Neural progenitor cell (in vitro differentiated cells): ENCODE results near the gene SEMA3C. TPM values are rescaled to one million over a fixed set of nuclear protein-coding genes. Genes with fewer than 3 reads are reported as not detected.

Experiments used
- DNase-seq: peaks from one replicate; pipeline ENCODE4 v3.0.0-alpha.2; 2016; ENCODE audit warnings: low spot score
- H2AFZ ChIP-seq: fragments of 200-600 bp; sonication (generic); replicated peaks from 2 replicates; pipeline ENCODE4 v1.6.1; 2016; ENCODE audit warnings: antibody characterized with exemption
- H3F3A ChIP-seq: fragments of 200-600 bp; sonication (generic); 2 replicates; pipeline ENCODE4 v1.6.1; 2016; ENCODE audit warnings: antibody characterized with exemption, low read depth
- H3K27ac ChIP-seq: fragments of 200-600 bp; sonication (generic); 2 replicates; pipeline ENCODE4 v1.5.1; 2016; ENCODE audit warnings: mild to moderate bottlenecking
- H3K27me3 ChIP-seq: fragments of 200-600 bp; sonication (generic); 2 replicates; pipeline ENCODE4 v1.6.1; 2016; ENCODE audit warnings: mild to moderate bottlenecking, moderate library complexity
- H3K36me3 ChIP-seq: fragments of 200-600 bp; sonication (generic); 2 replicates; pipeline ENCODE4 v1.5.1; 2016
- H3K4me1 ChIP-seq: fragments of 200-600 bp; sonication (generic); 2 replicates; pipeline ENCODE4 v1.6.1; 2016; ENCODE audit warnings: mixed run types
- H3K4me2 ChIP-seq: fragments of 200-600 bp; sonication (generic); 2 replicates; pipeline ENCODE4 v1.6.1; 2016
- H3K4me3 ChIP-seq: fragments of 200-600 bp; sonication (generic); 2 replicates; pipeline ENCODE4 v1.5.1; 2016
- H3K79me2 ChIP-seq: fragments of 200-600 bp; sonication (generic); 2 replicates; pipeline ENCODE4 v1.6.1; 2016; ENCODE audit warnings: low read depth
- H3K9ac ChIP-seq: fragments of 200-600 bp; sonication (generic); 2 replicates; pipeline ENCODE4 v1.6.1; 2016
- H3K9me3 ChIP-seq: fragments of 200-600 bp; sonication (generic); 2 replicates; pipeline ENCODE4 v1.5.1; 2016; ENCODE audit warnings: low read depth
- H4K20me1 ChIP-seq: fragments of 200-600 bp; sonication (generic); 2 replicates; pipeline ENCODE4 v1.6.1; 2016; ENCODE audit warnings: low read depth
- H3K27ac Mint-ChIP-seq: 3 replicates; pipeline ENCODE4 v1.8.0; 2021; ENCODE audit warnings: mixed read lengths
- H3K27me3 Mint-ChIP-seq: 2 replicates; pipeline ENCODE4 v1.8.0; 2022; ENCODE audit warnings: low read depth, mild to moderate bottlenecking, inconsistent platforms, moderate library complexity, mixed read lengths; ENCODE audit not compliant: insufficient read depth
- H3K36me3 Mint-ChIP-seq: 3 replicates; pipeline ENCODE4 v1.8.0; 2021; ENCODE audit warnings: mixed read lengths
- H3K4me1 Mint-ChIP-seq: 3 replicates; pipeline ENCODE4 v1.8.0; 2021; ENCODE audit warnings: mixed read lengths
- H3K4me3 Mint-ChIP-seq: 3 replicates; pipeline ENCODE4 v1.8.0; 2021; ENCODE audit warnings: mild to moderate bottlenecking, moderate library complexity, mixed read lengths
- H3K9me3 Mint-ChIP-seq: 3 replicates; pipeline ENCODE4 v1.8.0; 2020; ENCODE audit warnings: mixed read lengths
- CTCF ChIP-seq: fragments of 200-600 bp; sonication (generic); IDR thresholded peaks from 2 replicates; pipeline ENCODE4 v1.5.1; 2017; ENCODE audit warnings: antibody characterized with exemption, mild to moderate bottlenecking
- EZH2 ChIP-seq: fragments of 200-600 bp; sonication (generic); IDR thresholded peaks from 2 replicates; pipeline ENCODE4 v1.6.1; 2017; ENCODE audit warnings: antibody characterized with exemption, mild to moderate bottlenecking, moderate library complexity
- EZH2phosphoT487 ChIP-seq: fragments of 200-600 bp; sonication (generic); IDR thresholded peaks from 2 replicates; pipeline ENCODE4 v1.6.1; 2017; ENCODE audit warnings: antibody characterized with exemption
- total RNA-seq: library from RNA; depleted of rRNA; stranded (reverse); fragments of >200 nt; gene quantifications from 2 replicates; pipeline ENCODE4 v1.2.3, GENCODE V29; 2015; ENCODE audit warnings: low replicate concordance

Gene SEMA3C
- total RNA-seq, 1 donor from 2014 or later, result 0.54 TPM

GRCh38 chr7:80954191-80954590 lies 35.3 kb upstream of the SEMA3C start:
- no peaks in the 10 kb centered on the region for H3K36me3 Mint-ChIP-seq
- H3K27me3 ChIP-seq, result no peaks in the 10 kb centered on the region
- H3K4me1 ChIP-seq, result no peaks in the 10 kb centered on the region

GRCh38 chr7:80950550-80950967 lies 31.7 kb upstream of the SEMA3C start:
- Mint-ChIP-seq H3K27me3 (no peaks in the 10 kb centered on the region), H3K9me3 (no peaks in the 10 kb centered on the region), H3K27ac (no peak overlapping the region), H3K4me3 (no peak overlapping the region), H3K36me3 (no peaks in the 10 kb centered on the region), H3K4me1 (no peaks in the 10 kb centered on the region)
- no peak overlapping the region for H2AFZ ChIP-seq
- H3K27ac ChIP-seq, result no peak overlapping the region
- no peaks in the 10 kb centered on the region for H3K27me3 ChIP-seq
- H3K79me2 ChIP-seq, result no peaks in the 10 kb centered on the region
- no peak overlapping the region for H3K4me2 ChIP-seq
- H4K20me1 ChIP-seq, result no peaks in the 10 kb centered on the region
- no peaks in the 10 kb centered on the region for H3F3A ChIP-seq
- no peak overlapping the region for H3K4me3 ChIP-seq
- TF ChIP-seq EZH2, result no peak
- TF ChIP-seq CTCF, result no peak
- no peak for TF ChIP-seq EZH2phosphoT487
- no peak for DNase-seq
- no peaks in the 10 kb centered on the region for H3K9me3 ChIP-seq
- no peaks in the 10 kb centered on the region for H3K4me1 ChIP-seq
- H3K36me3 ChIP-seq, result no peaks in the 10 kb centered on the region
- no peak overlapping the region for H3K9ac ChIP-seq

More at GRCh38 chr7:80954191-80954590, 35.3 kb upstream of the SEMA3C start:
- Histone ChIP-seq H3K27ac (no peak overlapping the region), H3K4me2 (no peak overlapping the region), H4K20me1 (no peaks in the 10 kb centered on the region), H3K9me3 (no peaks in the 10 kb centered on the region), H3K36me3 (no peaks in the 10 kb centered on the region), H3K79me2 (no peaks in the 10 kb centered on the region), H3F3A (no peaks in the 10 kb centered on the region), H2AFZ (no peak overlapping the region), H3K9ac (no peak overlapping the region), H3K4me3 (no peak overlapping the region)
- TF ChIP-seq EZH2phosphoT487 (no peak), EZH2 (no peak), CTCF (no peak)
- Mint-ChIP-seq H3K27ac (no peak overlapping the region), H3K9me3 (peaks cover 2% of the 10 kb centered on the region), H3K4me3 (no peak overlapping the region), H3K4me1 (no peaks in the 10 kb centered on the region), H3K27me3 (peaks cover 2% of the 10 kb centered on the region)
- no peak for DNase-seq

GRCh38 chr7:80949449-80949848 lies 30.6 kb upstream of the SEMA3C start:
- H3K27me3 ChIP-seq, result no peaks in the 10 kb centered on the region
- no peaks in the 10 kb centered on the region for H3K27me3 Mint-ChIP-seq
- no peaks in the 10 kb centered on the region for H3K9me3 ChIP-seq
- H3K4me3 Mint-ChIP-seq, result no peak overlapping the region
- H3K27ac Mint-ChIP-seq, result no peak overlapping the region
- H3K27ac ChIP-seq, result no peak overlapping the region
- H3K4me2 ChIP-seq, result no peak overlapping the region
- H3K36me3 Mint-ChIP-seq, result no peaks in the 10 kb centered on the region
- H2AFZ ChIP-seq, result no peak overlapping the region
- no peak for DNase-seq
- no peaks in the 10 kb centered on the region for H3K36me3 ChIP-seq
- no peaks in the 10 kb centered on the region for H4K20me1 ChIP-seq
- no peak overlapping the region for H3K9ac ChIP-seq
- no peaks in the 10 kb centered on the region for H3F3A ChIP-seq
- no peak overlapping the region for H3K4me3 ChIP-seq
- no peaks in the 10 kb centered on the region for H3K4me1 ChIP-seq
- TF ChIP-seq EZH2phosphoT487, result no peak
- no peak for TF ChIP-seq CTCF
- TF ChIP-seq EZH2, result no peak
- H3K9me3 Mint-ChIP-seq, result no peaks in the 10 kb centered on the region
- no peaks in the 10 kb centered on the region for H3K79me2 ChIP-seq
- H3K4me1 Mint-ChIP-seq, result no peaks in the 10 kb centered on the region
